Caki2 (cell line): ENCODE measurements around the gene NFILZ. TPM values are rescaled to one million over a fixed set of nuclear protein-coding genes. Genes with fewer than 3 reads are reported as not detected.

Source experiments
- DNase-seq: peaks from one replicate; pipeline ENCODE4 v3.0.0-alpha.2; 2015; ENCODE audit warnings: low read depth
- in situ Hi-C: cut with HindIII; loops from 2 replicates; pipeline ENCODE4 v1.10.0; 2016; ENCODE audit warnings: low sequenced_read_pairs, low pct_unique_long_range_greater_than_20kb, mixed read lengths
- total RNA-seq: library from RNA; depleted of rRNA; stranded (reverse); fragments of >200 nt; shearing (Covaris generic); gene quantifications from 2 replicates; pipeline ENCODE4 v1.2.3, GENCODE V29; 2014; ENCODE audit warnings: low replicate concordance; rRNA removed

The NFILZ gene, protein sequence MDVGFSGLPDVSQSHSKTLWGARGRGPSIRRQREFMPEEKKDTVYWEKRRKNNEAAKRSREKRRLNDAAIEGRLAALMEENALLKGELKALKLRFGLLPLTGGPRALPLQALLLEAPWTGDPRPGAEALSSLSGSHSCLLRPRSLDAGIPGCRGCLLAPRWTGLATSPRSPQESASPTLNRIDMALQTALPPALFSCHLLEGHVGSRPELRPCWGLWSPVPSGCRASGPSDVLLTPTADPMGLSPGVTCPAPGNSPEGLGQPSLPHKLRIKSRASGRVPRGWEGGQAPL
- total RNA-seq = not detected in 2 replicates

DNA sequence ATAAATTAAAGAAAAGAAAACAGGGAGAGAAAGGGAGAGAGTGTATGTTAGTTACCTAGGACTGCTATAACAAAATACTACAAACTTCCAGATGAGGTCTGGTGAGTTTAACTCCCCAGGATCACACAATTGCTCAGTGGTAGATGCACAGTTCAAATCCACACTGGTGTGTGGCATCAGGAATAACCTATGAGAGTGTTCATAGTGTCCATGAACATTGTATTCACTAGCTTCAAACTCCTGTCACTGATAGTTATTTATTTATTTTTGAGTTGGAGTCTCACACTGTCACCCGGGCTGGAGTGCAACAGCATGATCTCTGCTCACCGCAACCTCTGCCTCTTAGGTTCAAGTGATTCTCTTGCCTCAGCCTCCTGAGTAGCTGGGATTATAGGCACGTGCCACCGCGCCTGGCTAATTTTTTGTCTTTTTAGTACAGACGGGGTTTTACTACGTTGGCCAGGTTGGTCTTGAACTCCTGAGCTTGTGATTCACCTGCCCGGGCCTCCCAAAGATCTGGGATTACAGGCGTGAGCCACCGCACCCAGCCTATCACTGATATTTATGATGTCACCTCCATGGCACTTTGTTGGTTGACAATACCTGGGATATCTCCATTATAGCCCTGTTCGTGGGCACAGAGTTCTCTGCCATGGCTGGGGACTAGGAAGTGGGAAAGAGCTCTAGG, at the start of gene NFILZ:
Gene NFILZ (plus strand): TSS at position 638 of the 688 bp plus-strand sequence. CDS start 46,133 bp downstream, outside the sequence.
- in situ Hi-C loops = no loop called here
- DNase-seq = no peak

GRCh38 chr19:8580710-8581281, 49.6 kb upstream of the NFILZ start:
- in situ Hi-C loops = no loop called here
- peak; percentile 64 for DNase-seq

DNA sequence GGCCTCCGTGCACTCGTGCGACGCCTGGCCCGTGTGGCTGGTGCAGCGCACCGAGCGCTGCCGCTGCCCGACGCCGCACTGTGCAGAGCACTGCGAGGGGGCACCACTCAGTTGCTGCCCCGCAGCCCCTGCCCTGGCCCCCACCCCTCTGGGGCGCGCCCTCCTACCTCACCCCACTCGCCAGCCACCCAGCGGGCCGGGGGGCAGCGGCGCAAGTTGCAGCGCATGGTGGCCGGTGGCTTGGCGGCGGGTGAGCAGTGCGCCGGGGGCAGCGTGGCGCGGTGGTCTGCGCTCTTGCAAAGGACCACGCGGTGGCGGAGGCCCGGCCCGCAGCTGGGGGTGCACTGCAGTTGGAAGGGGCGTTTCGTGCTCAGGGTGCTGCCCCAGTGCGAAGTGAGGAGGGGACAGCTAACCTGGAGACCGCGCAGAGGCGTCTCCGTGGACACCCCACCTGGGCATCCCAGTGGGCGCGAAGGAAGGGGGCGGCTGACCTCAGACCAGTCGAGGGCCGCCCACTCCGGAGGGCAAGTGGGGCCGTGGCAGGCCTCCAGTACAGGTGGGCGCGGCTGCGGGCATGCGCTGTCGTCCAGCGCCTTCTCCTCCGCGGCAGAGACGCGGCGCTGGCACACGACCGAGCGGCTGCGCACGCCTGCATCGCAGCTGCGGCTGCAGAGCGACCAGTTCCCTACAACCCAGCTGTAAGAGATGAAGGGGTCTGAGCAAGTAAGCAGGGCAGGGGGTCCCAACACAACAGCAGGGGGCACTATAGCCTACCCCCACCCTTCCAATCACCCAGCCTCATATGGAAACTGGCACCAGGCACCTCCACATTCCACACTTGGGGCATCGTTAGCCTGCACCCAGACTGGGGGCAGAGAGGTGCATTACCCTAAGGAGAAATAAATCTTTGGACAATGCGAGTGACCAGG, 45.2 kb upstream of the NFILZ start:
- in situ Hi-C loops = no loop called here
- DNase-seq = no peak

DNA sequence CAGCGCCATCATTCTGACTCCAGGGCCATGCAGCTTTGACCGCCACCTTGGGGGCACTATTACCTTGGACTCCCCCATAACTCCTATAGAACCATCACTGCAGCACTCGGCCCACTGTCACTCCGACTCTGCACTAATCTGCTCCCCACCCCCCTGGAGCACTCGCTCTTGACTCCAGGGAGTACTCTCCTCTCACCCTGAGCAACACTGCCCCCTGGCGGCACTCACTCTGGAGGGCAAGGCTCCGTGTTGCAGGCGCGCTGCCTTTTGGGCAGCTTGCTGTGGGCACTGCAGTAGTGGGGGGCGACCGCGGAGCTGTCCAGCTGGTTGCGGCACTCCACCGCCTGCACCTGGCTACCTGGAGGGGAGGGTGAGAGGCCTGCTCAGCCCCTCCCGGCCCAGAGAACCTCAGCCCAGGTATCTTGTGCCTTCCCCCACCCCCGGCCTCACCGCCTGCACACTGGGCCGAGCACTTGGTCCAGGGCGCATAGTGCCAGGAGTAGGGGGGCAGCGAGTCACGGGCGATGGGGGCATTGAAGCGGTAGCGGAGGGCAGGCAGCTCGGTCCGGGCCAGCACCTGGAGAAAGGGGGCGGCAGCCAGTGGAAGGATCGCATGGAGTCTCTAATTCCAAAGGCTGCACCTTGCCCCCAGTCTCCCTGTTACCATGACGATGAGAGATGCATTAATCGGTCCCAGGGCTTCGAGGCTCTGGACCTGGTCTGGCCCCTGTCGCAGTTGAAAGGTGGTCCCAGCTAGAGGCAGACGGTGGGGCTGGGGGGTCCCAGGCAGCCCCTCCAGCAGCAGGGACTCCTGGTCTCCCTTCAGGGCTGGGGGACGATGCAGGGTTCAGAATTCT, 44.3 kb upstream of the NFILZ start:
- no peak for DNase-seq
- in situ Hi-C loops = no loop called here

GRCh38 chr19:8589177-8589714, 41.2 kb upstream of the NFILZ start:
- no peak for DNase-seq
- in situ Hi-C loops = no loop called here

DNA sequence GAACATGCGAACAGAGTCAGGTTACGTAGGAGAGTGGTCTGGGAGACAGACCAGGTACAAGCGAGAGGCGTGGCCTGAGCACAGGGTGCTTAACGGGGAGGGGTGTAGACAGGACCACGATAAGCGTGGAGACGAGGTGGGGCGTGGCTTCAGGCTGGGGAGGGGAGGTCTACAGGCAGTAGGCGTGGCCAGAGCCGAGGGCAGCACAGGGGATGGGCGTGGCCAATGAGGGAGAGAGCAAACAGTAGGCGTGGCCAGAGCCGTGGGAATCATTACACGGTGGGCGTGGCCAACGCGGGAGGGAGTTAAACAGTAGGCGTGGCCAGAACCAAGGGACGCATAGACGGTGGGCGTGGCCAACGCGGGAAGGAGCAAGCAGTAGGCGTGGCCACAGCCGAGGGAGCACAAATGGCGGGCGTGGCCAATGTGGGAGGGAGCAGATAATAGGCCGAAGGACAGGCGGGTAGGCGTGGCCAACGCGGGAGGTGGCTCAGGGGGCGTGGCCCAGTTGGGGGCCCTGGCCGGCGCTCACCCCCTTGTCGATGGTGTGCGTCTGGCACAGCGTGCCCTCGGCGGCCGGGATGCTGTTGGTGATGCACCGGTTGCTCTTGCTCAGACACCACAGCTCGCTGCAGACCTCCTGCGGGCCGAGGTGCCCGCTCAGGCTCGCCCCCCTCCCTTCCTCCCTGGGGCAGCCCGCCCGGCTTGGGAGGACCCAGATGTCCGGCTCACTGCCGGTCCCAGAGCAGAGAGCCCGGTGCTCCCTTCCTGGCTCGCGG, 38.0 kb upstream of the NFILZ start:
- peak; percentile 96 for DNase-seq
- in situ Hi-C loops = no loop called here

GRCh38 chr19:8593931-8594330, 36.5 kb upstream of the NFILZ start:
- DNase-seq = no peak
- in situ Hi-C loops = no loop called here

DNA sequence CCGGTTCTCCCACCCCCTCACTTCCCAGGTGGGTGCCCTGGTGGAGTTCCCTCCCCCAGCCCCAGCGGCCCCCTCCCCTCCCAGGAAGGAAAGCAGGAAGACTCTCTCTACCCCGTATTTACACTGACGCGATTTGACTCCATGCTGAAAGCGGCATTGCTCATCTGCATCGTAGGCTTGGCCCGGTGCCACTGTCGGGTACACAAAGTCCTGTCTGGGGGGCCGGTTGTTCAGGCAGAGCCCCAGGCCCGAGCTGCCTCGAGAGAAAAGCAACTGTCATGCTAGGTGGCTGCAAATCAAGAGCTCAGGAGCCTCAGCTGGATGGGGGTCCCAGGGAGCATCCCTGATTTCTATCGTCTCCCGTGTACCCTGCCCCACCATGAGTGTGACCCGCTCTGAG, 34.8 kb upstream of the NFILZ start:
- in situ Hi-C loops = no loop called here
- DNase-seq = no peak

GRCh38 chr19:8596168-8596567, 34.3 kb upstream of the NFILZ start:
- no peak for DNase-seq

GRCh38 chr19:8600064-8600463, 30.4 kb upstream of the NFILZ start:
- in situ Hi-C loops = no loop called here
- DNase-seq = no peak

More at GRCh38 chr19:8596168-8596567, 34.3 kb upstream of the NFILZ start:
- in situ Hi-C loops = no loop called here

DNA sequence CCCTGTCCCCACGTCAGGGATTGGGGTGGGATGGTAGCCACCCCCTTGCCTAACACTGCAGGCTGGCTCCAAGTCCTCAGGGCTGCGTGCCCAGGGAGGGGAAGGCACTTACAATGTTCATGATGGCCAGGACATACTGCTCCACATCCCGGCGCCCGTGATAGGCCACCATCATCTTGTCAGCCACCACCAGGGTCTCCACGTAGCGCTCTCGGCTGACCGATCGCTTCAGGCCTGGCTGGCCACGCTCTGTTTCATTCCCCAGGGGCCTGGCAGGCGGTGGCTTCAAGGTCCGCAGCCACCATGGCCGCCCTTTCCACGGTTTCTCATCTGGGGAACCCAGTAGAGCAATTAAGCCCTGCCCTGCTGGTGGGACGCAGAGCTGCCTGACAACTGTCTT, 29.6 kb upstream of the NFILZ start:
- in situ Hi-C loops = no loop called here
- DNase-seq = no peak

DNA sequence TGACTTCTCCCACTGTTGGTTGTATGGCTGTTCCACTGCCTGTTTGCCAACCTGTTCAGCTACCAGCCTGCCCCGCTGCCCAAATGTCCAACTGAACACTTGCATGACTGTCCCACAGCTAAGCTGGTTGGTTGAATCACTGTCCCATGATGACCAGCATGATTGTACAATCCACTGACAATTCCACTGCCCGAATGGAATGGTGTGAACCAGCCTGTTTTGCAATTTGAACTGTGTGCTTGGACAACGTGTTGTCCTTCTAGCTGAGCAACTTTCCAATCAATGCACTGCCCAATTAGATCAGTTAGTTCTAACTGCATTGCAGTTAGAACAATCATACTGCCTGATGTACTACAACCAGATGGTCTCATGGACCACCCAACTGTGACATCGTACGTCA, 28.6 kb upstream of the NFILZ start:
- no peak for DNase-seq
- in situ Hi-C loops = no loop called here

DNA sequence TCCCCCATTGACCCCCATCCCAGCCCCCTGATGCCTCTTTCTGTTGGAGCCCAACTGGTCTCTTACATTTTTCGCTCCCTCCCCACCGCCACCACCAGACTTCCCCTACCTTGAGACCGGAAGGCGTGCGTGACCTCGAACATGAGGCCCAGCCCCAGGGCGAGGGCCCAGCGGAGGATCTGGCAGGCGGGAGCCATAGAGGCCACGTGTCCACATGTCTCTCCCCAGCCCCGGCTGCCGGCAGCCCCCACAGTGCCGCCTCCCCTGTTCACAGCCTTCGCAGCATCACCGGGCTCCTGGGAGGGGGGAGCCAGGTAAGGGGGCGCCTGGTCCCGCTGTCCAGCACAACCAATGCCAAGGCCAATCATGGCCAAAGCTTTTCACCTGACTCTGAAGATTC, 24.9 kb upstream of the NFILZ start:
- no peak for DNase-seq
- in situ Hi-C loops = no loop called here

DNA sequence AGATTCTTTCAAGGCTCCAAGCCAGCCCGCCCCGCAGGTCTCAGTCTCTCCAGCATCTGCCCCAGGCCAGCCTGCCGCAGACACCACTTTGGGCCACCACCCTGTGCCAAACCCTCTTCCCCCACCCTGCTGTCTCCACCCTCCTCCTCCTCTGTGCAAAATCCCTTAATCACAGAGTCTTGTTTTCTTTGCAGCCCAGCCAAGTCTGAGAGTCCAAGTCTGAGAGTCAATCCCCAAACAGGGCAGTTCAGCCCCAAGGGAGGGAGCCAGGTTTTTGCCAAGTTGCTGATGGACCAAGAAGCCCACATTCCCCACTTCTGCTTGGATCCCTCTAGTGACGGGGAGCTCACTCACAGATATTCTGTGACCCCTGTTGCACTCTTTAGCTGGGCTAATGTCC, 23.0 kb upstream of the NFILZ start:
- in situ Hi-C loops = no loop called here
- DNase-seq = no peak

DNA sequence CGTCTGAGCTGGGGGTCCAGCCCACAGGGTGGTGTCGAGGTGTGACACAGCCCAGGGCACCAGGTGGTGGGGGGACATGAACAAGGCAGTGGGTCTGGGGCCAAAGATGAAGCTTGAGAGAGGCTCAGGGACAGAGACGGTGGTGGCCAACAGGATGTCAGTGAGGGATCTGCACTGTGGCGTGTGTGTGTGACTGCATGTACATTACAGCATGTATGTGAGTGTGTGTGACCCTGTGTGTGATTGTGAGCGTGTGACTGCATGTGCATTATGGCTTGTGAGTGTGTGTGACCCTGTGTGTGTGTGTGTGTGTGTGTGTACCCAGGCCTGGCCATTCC, 21.5 kb upstream of the NFILZ start:
- in situ Hi-C loops = no loop called here
- DNase-seq = no peak

GRCh38 chr19:8609279-8610040, 21.0 kb upstream of the NFILZ start:
- in situ Hi-C loops = no loop called here
- peak; percentile 58 for DNase-seq
